Measurements from ENCODE around the gene PACS1.

PACS1 gene

GRCh38 chr11:66233301-66233700 is 163.2 kb downstream of the PACS1 start:
- Histone ChIP-seq H3K27ac (no peak overlapping the region), H3K4me1 (peaks cover 5 to 62% (median 36%) of the 10 kb centered on the region in 10 experiments), H3K4me2 (peak overlapping the region in 5 of 11 experiments; percentile 16 to 35 (median 18); a peak in 6 of 22 replicates), H4K20me1 (peaks cover 0 to 29% (median 0%) of the 10 kb centered on the region in 11 experiments; a peak in 3 of 22 replicates), H3K9me3 (replicated peaks in 1 of 11) (no peaks in the 10 kb centered on the region), H3K36me3 (peaks cover 12 to 92% (median 66%) of the 10 kb centered on the region in 11 experiments), H3K9ac (peak overlapping the region in 2 of 11 experiments; percentile 21 to 31; a peak in 1 of 22 replicates), H3K4me3 (no peak overlapping the region), H3K27me3 (no peaks in the 10 kb centered on the region)
- no peak for TF ChIP-seq Cebpa-rat (IDR thresholded peaks at IDR 0.05)

GRCh38 chr11:66235141-66235540 is 165.1 kb downstream of the PACS1 start:
- H3K36me3 ChIP-seq, result peaks cover 12 to 90% (median 57%) of the 10 kb centered on the region in 11 experiments
- H3K27ac ChIP-seq, result no peak overlapping the region
- TF ChIP-seq Cebpa-rat (IDR thresholded peaks at IDR 0.05), result no peak

DNA sequence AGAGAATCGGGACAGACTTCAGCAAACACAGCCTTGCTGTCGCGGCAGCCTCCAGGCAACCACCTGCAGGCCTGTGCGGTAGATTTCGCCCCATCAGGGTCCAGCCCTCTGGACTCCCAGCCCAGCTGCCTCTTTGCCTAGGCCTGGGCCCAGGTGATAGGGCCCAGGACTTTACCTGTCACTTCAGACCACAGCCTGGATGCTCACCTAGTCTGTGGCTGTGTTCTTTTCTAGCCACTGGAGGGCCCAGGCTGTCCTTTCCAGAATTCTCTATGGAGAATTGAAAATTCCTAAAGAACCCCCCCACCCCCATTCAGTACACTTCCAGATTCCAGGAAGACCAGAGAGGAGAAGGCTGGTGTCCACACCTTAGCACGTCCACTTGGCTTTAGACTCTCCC is 167.8 kb downstream of the PACS1 start:
- peaks cover 12 to 69% (median 29%) of the 10 kb centered on the region in 11 experiments; a peak in 21 of 22 replicates for H3K36me3 ChIP-seq

More at GRCh38 chr11:66235141-66235540, 165.1 kb downstream of the PACS1 start:
- H4K20me1 ChIP-seq, result peaks cover 0 to 42% (median 0%) of the 10 kb centered on the region in 11 experiments; a peak in 4 of 22 replicates
- no peak overlapping the region for H3K9ac ChIP-seq
- H3K9me3 ChIP-seq (replicated peaks in 1 of 11), result no peaks in the 10 kb centered on the region
- H3K4me3 ChIP-seq, result no peak overlapping the region
- peaks cover 24 to 81% (median 55%) of the 10 kb centered on the region in 10 experiments for H3K4me1 ChIP-seq
- H3K4me2 ChIP-seq, result peak overlapping the region in 9 of 11 experiments; percentile 8 to 96 (median 82); a peak in 16 of 22 replicates
- H3K27me3 ChIP-seq, result no peaks in the 10 kb centered on the region

DNA sequence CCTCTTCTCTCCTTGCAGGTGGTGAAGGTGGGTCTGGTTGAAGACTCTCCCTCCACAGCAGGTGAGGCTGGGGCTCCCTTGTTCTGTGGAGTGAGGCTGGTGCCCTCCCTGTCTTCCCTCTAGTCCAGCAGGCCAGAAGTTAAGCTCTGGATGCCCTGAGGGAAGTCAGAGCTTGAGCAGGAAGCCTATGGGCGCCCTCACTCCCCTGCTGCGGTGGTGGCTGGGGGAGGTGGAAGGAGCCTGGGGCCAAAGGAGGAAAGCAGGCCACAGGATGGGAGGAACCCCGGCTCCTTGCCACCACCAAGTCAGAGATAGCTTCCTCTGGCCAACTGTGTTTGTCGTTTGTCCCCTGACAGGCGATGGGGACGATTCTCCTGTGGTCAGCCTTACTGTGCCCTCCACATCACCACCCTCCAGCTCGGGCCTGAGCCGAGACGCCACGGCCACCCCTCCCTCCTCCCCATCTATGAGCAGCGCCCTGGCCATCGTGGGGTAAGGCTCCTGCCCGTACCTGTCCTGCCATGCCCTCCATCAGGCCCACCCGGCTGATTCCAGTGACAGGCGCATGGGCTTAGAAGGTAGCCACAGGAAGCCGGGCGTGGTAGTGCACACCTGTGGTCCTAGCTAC is 168.8 kb downstream of the PACS1 start:
- peak overlapping the region; percentile 78 to 96 (median 88) for H3K4me2 ChIP-seq
- peaks cover 0 to 59% (median 10%) of the 10 kb centered on the region in 11 experiments; a peak in 10 of 22 replicates for H4K20me1 ChIP-seq
- H3K9me3 ChIP-seq (replicated peaks in 1 of 11), result no peaks in the 10 kb centered on the region
- H3K27me3 ChIP-seq, result no peaks in the 10 kb centered on the region
- no peak for TF ChIP-seq Cebpa-rat (IDR thresholded peaks at IDR 0.05)
- peaks cover 60 to 94% (median 89%) of the 10 kb centered on the region in 10 experiments for H3K4me1 ChIP-seq
- no peak overlapping the region for H3K4me3 ChIP-seq
- H3K9ac ChIP-seq, result peak overlapping the region in 6 of 11 experiments; percentile 1 to 31 (median 18); a peak in 4 of 22 replicates
- peaks cover 6 to 63% (median 19%) of the 10 kb centered on the region in 11 experiments; a peak in 21 of 22 replicates for H3K36me3 ChIP-seq
- H3K27ac ChIP-seq, result peak overlapping the region in 3 of 11 experiments; percentile 9 to 43 (median 28); a peak in 5 of 22 replicates

More for the DNA sequence above, 167.8 kb downstream of the PACS1 start:
- Histone ChIP-seq H3K4me1 (peaks cover 51 to 94% (median 81%) of the 10 kb centered on the region in 10 experiments), H3K27me3 (no peaks in the 10 kb centered on the region), H3K9ac (peak overlapping the region in 1 of 11 experiments; percentile 15; a peak in 1 of 22 replicates), H3K9me3 (replicated peaks in 1 of 11) (no peaks in the 10 kb centered on the region), H3K27ac (no peak overlapping the region), H3K4me2 (peak overlapping the region in 10 of 11 experiments; percentile 78 to 96 (median 88); a peak in 17 of 22 replicates), H3K4me3 (no peak overlapping the region), H4K20me1 (peaks cover 0 to 57% (median 10%) of the 10 kb centered on the region in 11 experiments; a peak in 10 of 22 replicates)
- no peak for TF ChIP-seq Cebpa-rat (IDR thresholded peaks at IDR 0.05)

DNA sequence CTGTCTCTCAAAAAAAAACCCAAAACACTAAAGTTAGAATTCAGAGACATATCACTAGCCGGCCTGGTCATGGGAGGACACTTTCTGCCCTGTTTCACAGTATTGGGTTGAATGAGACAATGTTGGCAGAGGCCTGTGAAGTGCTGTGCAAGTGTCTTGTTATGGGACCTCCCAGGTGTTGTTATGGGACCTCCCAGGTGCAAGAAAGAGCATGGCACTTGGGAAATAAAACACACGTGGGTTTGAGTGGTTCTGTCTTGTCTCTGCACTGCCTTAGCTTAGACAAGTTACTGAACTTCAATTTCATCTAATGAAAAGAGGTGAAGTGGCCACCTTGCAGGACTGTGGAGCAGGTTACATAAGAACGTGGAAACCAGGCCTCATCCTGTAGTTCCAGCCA is 169.4 kb downstream of the PACS1 start:
- Histone ChIP-seq H3K4me2 (peak overlapping the region; percentile 78 to 96 (median 88)), H3K27me3 (no peaks in the 10 kb centered on the region), H3K36me3 (peaks cover 0 to 60% (median 13%) of the 10 kb centered on the region in 11 experiments; a peak in 16 of 22 replicates), H3K4me1 (peaks cover 64 to 98% (median 95%) of the 10 kb centered on the region in 10 experiments), H4K20me1 (peaks cover 0 to 64% (median 10%) of the 10 kb centered on the region in 11 experiments; a peak in 10 of 22 replicates), H3K4me3 (no peak overlapping the region), H3K27ac (peak overlapping the region in 5 of 11 experiments; percentile 43 to 78 (median 62); a peak in 6 of 22 replicates), H3K9me3 (replicated peaks in 1 of 11) (no peaks in the 10 kb centered on the region), H3K9ac (peak overlapping the region in 6 of 11 experiments; percentile 6 to 74 (median 58); a peak in 4 of 22 replicates)
- TF ChIP-seq Cebpa-rat (IDR thresholded peaks at IDR 0.05), result no peak

GRCh38 chr11:66239998-66240780 is 170.1 kb downstream of the PACS1 start:
- peaks cover 0 to 60% (median 6%) of the 10 kb centered on the region in 11 experiments; a peak in 14 of 22 replicates for H3K36me3 ChIP-seq
- peaks cover 64 to 100% (median 99%) of the 10 kb centered on the region in 10 experiments for H3K4me1 ChIP-seq
- no peak for TF ChIP-seq Cebpa-rat (IDR thresholded peaks at IDR 0.05)
- H3K27ac ChIP-seq, result peak overlapping the region in 8 of 11 experiments; percentile 36 to 78 (median 56); a peak in 15 of 22 replicates
- H3K4me2 ChIP-seq, result peak overlapping the region; percentile 78 to 96 (median 88)
- H4K20me1 ChIP-seq, result peaks cover 0 to 64% (median 10%) of the 10 kb centered on the region in 11 experiments; a peak in 10 of 22 replicates
- H3K4me3 ChIP-seq, result no peak overlapping the region
- no peaks in the 10 kb centered on the region for H3K27me3 ChIP-seq
- H3K9me3 ChIP-seq (replicated peaks in 1 of 11), result no peaks in the 10 kb centered on the region
- H3K9ac ChIP-seq, result peak overlapping the region in 9 of 11 experiments; percentile 4 to 74 (median 36); a peak in 8 of 22 replicates

GRCh38 chr11:66240781-66241136 is 170.7 kb downstream of the PACS1 start:
- H3K4me1 ChIP-seq, result peaks cover 64 to 100% (median 95%) of the 10 kb centered on the region in 10 experiments
- H3K4me3 ChIP-seq, result no peak overlapping the region
- peaks cover 0 to 56% (median 2%) of the 10 kb centered on the region in 11 experiments; a peak in 10 of 22 replicates for H3K36me3 ChIP-seq
- no peaks in the 10 kb centered on the region for H3K27me3 ChIP-seq
- peaks cover 0 to 60% (median 10%) of the 10 kb centered on the region in 11 experiments; a peak in 10 of 22 replicates for H4K20me1 ChIP-seq
- H3K4me2 ChIP-seq, result peak overlapping the region; percentile 78 to 96 (median 88)
- H3K27ac ChIP-seq, result peak overlapping the region in 8 of 11 experiments; percentile 36 to 78 (median 56); a peak in 14 of 22 replicates
- H3K9ac ChIP-seq, result peak overlapping the region in 6 of 11 experiments; percentile 35 to 74 (median 58); a peak in 9 of 22 replicates
- no peaks in the 10 kb centered on the region for H3K9me3 ChIP-seq (replicated peaks in 1 of 11)
- TF ChIP-seq Cebpa-rat (IDR thresholded peaks at IDR 0.05), result no peak

- Histone ChIP-seq H3K36me3 (peaks cover 0 to 53% (median 8%) of the 10 kb centered on the region in 11 experiments; a peak in 12 of 22 replicates), H4K20me1 (peaks cover 0 to 53% (median 10%) of the 10 kb centered on the region in 11 experiments; a peak in 10 of 22 replicates), H3K27me3 (no peaks in the 10 kb centered on the region), H3K4me2 (peak overlapping the region; percentile 78 to 96 (median 88)), H3K4me1 (peaks cover 64 to 90% (median 81%) of the 10 kb centered on the region in 10 experiments), H3K27ac (peak overlapping the region in 8 of 11 experiments; percentile 10 to 78 (median 56); a peak in 12 of 22 replicates), H3K9ac (peak overlapping the region in 7 of 11 experiments; percentile 2 to 74 (median 48); a peak in 12 of 22 replicates), H3K4me3 (peak overlapping the region in 4 of 10 experiments; percentile 16 to 34 (median 32); a peak in 5 of 20 replicates), H3K9me3 (replicated peaks in 1 of 11) (no peaks in the 10 kb centered on the region)
- no peak for TF ChIP-seq Cebpa-rat (IDR thresholded peaks at IDR 0.05)
These were observed 172.2 kb downstream of the PACS1 start for GRCh38 chr11:66242095-66242765.

Measured in BLaER1 treated with 17β-estradiol and CSF1 and Interleukin-3, amounts not matched to agents 10 nM and 100 nM (cell line).